Body of pancreas (tissue), 4 donors: ENCODE data around the gene IFNA5. TPM values are rescaled to one million over a fixed set of nuclear protein-coding genes. Genes with fewer than 3 reads are reported as not detected.

ENCODE experiments used
- ATAC-seq: fragments of 150-250 bp; one replicate; pipeline ENCODE4 v1.9.1; 2016
- DNase-seq, 4 donors: peaks; one replicate each; pipeline ENCODE4 v3.0.0-alpha.2; 2019
- H3K27ac ChIP-seq, 4 donors: fragments of 200-600 bp; sonication (generic); 1 replicate in 3 of 4; 2 replicates in 1 of 4; pipeline versions ENCODE4 v1.5.1 to v1.6.1; 2016 to 2019; ENCODE audit warnings: mild to moderate bottlenecking in 1 of 4, mixed read lengths in 1 of 4, moderate library complexity in 1 of 4
- H3K27me3 ChIP-seq, 2 donors: fragments of 200-600 bp; sonication (generic); one replicate each; pipeline ENCODE4 v1.6.0; 2016; ENCODE audit warnings: mild to moderate bottlenecking in 1 of 2
- H3K36me3 ChIP-seq, 2 donors: fragments of 200-600 bp; sonication (generic); replicated peaks in 1 of 2; 2 replicates each; pipeline ENCODE4 v1.5.1; 2016; ENCODE audit warnings: low read depth in 2 of 2; ENCODE audit not compliant: insufficient read depth in 1 of 2
- H3K4me1 ChIP-seq: fragments of 200-600 bp; sonication (generic); one replicate; pipeline ENCODE4 v1.6.0; 2016
- H3K4me3 ChIP-seq, 2 donors: fragments of 200-600 bp; sonication (generic); 1 replicate in 1 of 2; 2 replicates in 1 of 2; pipeline ENCODE4 v1.5.1; 2016 to 2019
- H3K9me3 ChIP-seq, 3 donors: fragments of 200-600 bp; sonication (generic); 1 replicate in 2 of 3; 2 replicates in 1 of 3; pipeline ENCODE4 v1.5.1; 2016
- CTCF ChIP-seq, 7 experiments: fragments of 450-650 bp in 4 of 7; fragments of 200-600 bp in 3 of 7; sonication (generic) in 3 of 7; IDR thresholded peaks; one replicate each; pipeline ENCODE4 v1.5.1; 2016 to 2019; ENCODE audit warnings: antibody characterized with exemption in 7 of 7
- POLR2A ChIP-seq, 3 donors: fragments of 450-650 bp; IDR thresholded peaks; one replicate each; pipeline ENCODE4 v1.6.1; 2016; ENCODE audit warnings: antibody characterized with exemption in 3 of 3, mild to moderate bottlenecking in 2 of 3
- WGBS, 2 donors: methylation state at CpG; one replicate each; pipeline ENCODE4 v1.1.5; 2017; 5-methylcytosine and 5-hydroxymethylcytosine counted together
- intact Hi-C: fragments of 100-400 bp; cut with DNase I; formaldehyde crosslinking; loops from one replicate; pipeline ENCODE4 v1.15.1; 2023
- total RNA-seq, 2 donors: library from RNA; depleted of rRNA; stranded (reverse); fragments of >200 nt; gene quantifications; one replicate each; pipeline ENCODE4 v1.1.0, GENCODE V29; 2016

IFNA5 gene
- total RNA-seq, 2 donors from 2014 or later: not detected

- H3K9me3 ChIP-seq: no peaks in the 10 kb centered on the region
- no peaks in the 10 kb centered on the region for H3K27me3 ChIP-seq
- H3K27ac ChIP-seq: no peak overlapping the region
- WGBS, 2 donors: 9 to 11% methylated on average over 3 of the region's 3 CpGs
- DNase-seq (peak in 1 of 4 donors; percentile 9), ATAC-seq (no peak)
- H3K4me1 ChIP-seq: no peaks in the 10 kb centered on the region
- H3K36me3 ChIP-seq: no peaks in the 10 kb centered on the region
- no peak overlapping the region for H3K4me3 ChIP-seq
- intact Hi-C loops: no loop called here
- TF ChIP-seq POLR2A (IDR thresholded peaks at IDR 0.05) (no peak), CTCF (IDR thresholded peaks at IDR 0.05) (no peak)
Measured at GRCh38 chr9:21316860-21317259, 11.7 kb upstream of the IFNA5 start.

GRCh38 chr9:21316032-21316842 is 11.1 kb upstream of the IFNA5 start:
- Histone ChIP-seq H3K4me1 (no peaks in the 10 kb centered on the region), H3K4me3 (no peak overlapping the region), H3K27ac (no peak overlapping the region), H3K27me3 (no peaks in the 10 kb centered on the region), H3K9me3 (no peaks in the 10 kb centered on the region), H3K36me3 (no peaks in the 10 kb centered on the region)
- intact Hi-C loops: no loop called here
- DNase-seq (no peak), ATAC-seq (no peak)
- 16 to 17% methylated on average over 8 of the region's 8 CpGs for whole genome bisulfite sequencing, 2 donors
- no peak for TF ChIP-seq POLR2A (IDR thresholded peaks at IDR 0.05)
- TF ChIP-seq CTCF (IDR thresholded peaks at IDR 0.05): no peak

- no peaks in the 10 kb centered on the region for H3K27me3 ChIP-seq
- no peak overlapping the region for H3K4me3 ChIP-seq
- H3K36me3 ChIP-seq: no peaks in the 10 kb centered on the region
- no peaks in the 10 kb centered on the region for H3K9me3 ChIP-seq
- WGBS, 2 donors: 76 to 85% methylated on average over 2 of the region's 2 CpGs
- no peak overlapping the region for H3K27ac ChIP-seq
- intact Hi-C loops: no loop called here
- no peak for ATAC-seq
- H3K4me1 ChIP-seq: no peaks in the 10 kb centered on the region
- TF ChIP-seq CTCF (IDR thresholded peaks at IDR 0.05): no peak
- TF ChIP-seq POLR2A (IDR thresholded peaks at IDR 0.05): no peak
- DNase-seq: no peak
Measured at GRCh38 chr9:21314152-21314551, 9.0 kb upstream of the IFNA5 start.

- Histone ChIP-seq H3K4me1 (no peaks in the 10 kb centered on the region), H3K4me3 (no peak overlapping the region), H3K9me3 (no peaks in the 10 kb centered on the region), H3K36me3 (no peaks in the 10 kb centered on the region), H3K27ac (no peak overlapping the region), H3K27me3 (no peaks in the 10 kb centered on the region)
- no peak for ATAC-seq
- 59 to 76% methylated on average over 1 of the region's 1 CpG for WGBS, 2 donors
- intact Hi-C loops: no loop called here
- DNase-seq: no peak
- TF ChIP-seq CTCF (IDR thresholded peaks at IDR 0.05) (no peak), POLR2A (IDR thresholded peaks at IDR 0.05) (no peak)
Measured at GRCh38 chr9:21311889-21312288, 6.8 kb upstream of the IFNA5 start.

GRCh38 chr9:21295992-21296391 is 9.1 kb downstream of the IFNA5 start:
- ATAC-seq (no peak), DNase-seq (no peak)
- Histone ChIP-seq H3K9me3 (no peaks in the 10 kb centered on the region), H3K27ac (no peak overlapping the region), H3K27me3 (no peaks in the 10 kb centered on the region), H3K4me3 (no peak overlapping the region), H3K4me1 (no peaks in the 10 kb centered on the region), H3K36me3 (no peaks in the 10 kb centered on the region)
- intact Hi-C loops: no loop called here
- 81% methylated on average over 1 of the region's 1 CpG; no CpG with 5 or more reads in 1 of the 2 donors for WGBS, 2 donors
- TF ChIP-seq CTCF (IDR thresholded peaks at IDR 0.05) (no peak), POLR2A (IDR thresholded peaks at IDR 0.05) (no peak)
